HK-2 (cell line): ENCODE results near the gene GUCY2D.
A peak's percentile ranks its signal among the peaks of the same experiment; 100 is the strongest.

Experiments used
- DNase-seq: peaks from one replicate; pipeline ENCODE4 v3.0.0-alpha.2; 2018; ENCODE audit not compliant: unreplicated experiment

Gene GUCY2D

DNA sequence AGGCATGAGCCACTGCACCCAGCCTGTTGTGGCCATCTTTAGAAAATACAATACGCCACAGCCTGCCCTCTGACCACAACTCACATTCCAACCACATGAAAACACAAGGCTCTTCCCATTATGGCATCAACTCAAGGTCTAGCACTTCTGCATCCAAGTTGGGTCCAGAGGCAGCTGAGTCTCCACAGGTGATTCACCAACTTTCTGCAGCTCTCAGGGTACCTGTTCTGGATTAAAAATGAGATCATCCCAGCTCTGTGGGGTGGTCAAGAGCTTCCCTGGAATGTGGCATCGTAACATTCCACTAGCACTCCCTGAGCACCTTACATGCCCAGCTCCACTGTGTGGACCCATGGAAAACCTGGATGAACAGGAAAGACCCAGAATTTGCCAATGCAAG lies 9.9 kb upstream of the GUCY2D start:
- peak; percentile 34 for DNase-seq

DNA sequence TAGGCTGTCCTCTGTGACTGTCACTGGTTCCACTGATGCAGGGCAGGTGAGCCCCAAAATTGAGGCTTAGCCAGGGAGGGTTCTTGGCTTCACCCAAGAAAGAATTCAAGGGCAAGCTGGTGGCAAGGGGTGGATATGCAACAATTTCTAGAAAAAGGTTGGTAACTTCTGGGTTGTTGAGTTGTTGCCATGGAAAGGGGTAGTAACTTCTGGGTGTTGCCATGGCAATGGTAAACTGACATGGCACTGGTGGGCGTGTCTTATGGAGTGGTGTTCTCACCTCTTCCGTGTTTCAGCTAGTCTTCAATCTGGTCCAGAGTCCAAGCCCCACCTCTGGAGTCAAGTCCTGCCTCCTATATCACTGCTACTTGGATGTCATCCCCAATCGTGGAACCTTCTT lies 9.5 kb upstream of the GUCY2D start:
- no peak for DNase-seq

DNA sequence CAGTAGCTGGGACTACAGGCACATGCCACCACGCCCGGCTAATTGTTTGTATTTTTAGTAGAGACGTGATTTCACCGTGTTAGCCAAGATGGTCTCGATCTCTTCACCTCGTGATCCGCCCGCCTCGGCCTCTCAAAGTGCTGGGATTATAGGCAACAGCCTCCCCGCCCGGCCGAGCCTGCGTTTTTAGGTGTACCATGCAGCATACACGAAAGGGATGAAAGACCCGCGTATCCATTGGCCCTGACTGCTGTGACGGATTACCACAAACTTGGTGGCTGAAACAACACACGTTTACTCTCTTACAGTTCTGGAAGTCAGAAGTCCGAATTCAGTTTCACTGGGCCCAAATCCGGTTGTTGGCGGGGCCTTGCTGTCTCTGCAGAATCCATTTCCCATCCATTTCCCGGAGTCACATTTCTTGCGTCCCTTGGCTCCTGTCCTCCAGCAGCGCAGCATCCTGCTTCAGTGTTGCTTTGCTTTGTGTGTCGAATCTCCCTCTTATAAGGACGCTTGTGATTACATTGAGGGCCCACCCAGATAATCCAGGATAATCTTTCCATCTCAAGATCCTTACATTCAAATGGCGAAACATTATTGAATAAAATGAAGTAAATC lies 8.3 kb upstream of the GUCY2D start:
- no peak for DNase-seq

DNA sequence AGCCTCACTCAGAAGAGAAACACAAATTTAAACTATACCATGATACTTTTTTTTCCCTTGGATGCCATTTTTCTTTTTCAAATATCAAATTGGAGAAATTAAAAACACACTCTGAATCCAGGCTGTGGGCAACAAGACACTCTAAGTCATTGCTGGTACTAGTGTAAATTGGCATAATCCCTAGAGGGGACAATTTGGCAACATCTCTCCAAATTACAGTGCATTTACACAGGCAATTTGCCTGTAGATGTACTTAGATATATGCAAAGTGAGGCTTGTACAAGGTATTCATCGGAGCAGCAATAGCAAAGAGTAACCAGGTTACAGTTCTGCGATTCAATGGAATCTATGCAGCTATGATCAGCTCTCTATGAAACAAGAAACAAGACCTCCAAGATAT lies 6.7 kb upstream of the GUCY2D start:
- DNase-seq = no peak

DNA sequence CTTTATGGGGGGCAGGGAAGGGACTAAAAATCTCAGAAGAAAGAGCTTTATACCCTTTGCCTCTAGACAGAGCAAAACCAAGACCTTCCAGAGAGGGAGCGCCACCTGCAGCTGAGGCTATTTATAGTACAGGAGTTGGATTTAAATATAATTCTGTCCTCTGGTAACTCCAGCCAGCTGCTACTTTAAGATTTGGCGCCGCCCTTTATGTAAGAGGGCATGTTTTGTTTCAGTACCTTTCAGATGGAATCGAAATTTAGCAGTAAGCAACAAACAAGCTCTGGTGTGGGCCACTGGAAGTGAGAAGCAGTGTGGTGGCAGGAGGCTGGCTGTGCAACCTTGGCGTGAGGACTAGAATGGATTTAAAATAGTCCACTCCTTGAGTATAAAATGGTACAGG lies 5.2 kb upstream of the GUCY2D start:
- DNase-seq = no peak

DNA sequence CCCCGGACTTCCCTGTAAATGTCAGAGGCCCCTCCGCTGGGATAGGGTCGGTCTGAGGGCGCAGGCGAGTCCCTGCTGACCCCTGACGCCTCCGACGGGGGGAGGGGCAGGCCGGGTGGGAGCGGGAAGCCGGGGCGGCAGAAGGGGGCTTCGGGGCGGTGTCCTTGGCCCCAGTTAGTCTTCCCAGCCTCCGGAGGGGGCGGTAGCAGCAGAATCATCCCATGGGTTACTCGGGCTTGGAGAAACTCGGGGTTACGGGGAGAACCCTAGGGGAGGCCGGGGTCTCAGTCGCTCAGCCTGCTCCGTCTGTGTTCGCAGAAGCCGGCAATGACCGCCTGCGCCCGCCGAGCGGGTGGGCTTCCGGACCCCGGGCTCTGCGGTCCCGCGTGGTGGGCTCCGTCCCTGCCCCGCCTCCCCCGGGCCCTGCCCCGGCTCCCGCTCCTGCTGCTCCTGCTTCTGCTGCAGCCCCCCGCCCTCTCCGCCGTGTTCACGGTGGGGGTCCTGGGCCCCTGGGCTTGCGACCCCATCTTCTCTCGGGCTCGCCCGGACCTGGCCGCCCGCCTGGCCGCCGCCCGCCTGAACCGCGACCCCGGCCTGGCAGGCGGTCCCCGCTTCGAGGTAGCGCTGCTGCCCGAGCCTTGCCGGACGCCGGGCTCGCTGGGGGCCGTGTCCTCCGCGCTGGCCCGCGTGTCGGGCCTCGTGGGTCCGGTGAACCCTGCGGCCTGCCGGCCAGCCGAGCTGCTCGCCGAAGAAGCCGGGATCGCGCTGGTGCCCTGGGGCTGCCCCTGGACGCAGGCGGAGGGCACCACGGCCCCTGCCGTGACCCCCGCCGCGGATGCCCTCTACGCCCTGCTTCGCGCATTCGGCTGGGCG lies 542 bp downstream of the GUCY2D start:
- DNase-seq = no peak

DNA sequence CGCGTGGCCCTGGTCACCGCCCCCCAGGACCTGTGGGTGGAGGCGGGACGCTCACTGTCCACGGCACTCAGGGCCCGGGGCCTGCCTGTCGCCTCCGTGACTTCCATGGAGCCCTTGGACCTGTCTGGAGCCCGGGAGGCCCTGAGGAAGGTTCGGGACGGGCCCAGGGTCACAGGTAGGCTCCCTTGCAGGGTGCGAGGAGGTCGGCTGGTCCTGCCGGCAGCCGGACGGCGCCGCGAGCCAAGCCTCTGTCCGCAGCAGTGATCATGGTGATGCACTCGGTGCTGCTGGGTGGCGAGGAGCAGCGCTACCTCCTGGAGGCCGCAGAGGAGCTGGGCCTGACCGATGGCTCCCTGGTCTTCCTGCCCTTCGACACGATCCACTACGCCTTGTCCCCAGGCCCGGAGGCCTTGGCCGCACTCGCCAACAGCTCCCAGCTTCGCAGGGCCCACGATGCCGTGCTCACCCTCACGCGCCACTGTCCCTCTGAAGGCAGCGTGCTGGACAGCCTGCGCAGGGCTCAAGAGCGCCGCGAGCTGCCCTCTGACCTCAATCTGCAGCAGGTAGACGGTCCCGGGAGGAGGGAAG lies 1.3 kb downstream of the GUCY2D start:
- no peak for DNase-seq

DNA sequence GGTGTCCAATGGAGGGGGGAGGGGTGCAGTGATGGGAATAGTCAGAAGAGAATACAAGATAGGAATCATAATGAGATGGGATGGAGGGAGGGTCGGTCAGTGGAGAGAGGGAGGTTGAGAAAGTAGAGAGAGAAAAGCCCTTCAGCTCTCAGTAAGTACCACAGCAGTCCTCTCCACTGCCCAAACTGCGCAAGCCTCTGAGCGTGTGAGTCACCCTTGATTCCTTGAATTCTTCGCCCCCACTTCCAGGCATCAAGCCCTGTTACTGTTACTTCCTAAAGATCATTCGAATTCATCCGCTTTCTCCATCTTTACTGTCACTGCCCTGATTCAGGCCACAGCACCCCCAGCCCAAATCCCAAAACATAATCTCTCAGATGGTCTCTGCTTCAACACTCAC lies 2.5 kb downstream of the GUCY2D start:
- no peak for DNase-seq

DNA sequence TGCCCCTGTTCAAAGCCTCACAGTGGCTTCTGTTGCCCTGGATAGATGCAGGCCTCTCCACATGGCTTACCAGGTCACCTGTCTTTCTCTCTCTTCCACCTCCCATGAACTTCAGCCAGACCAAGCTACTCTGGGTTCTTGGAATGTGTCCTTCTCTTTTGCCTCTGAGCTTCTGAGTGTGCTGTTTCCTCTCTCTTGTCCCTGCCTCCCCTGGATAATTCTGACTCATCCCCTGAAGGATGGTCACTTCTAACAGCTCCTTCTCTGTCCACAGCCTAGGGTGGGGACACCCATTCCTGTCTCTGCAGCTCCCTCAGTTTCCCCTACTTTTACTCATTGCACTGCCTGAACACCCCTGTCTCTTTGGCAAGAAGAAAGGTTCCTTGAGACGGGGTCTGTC lies 2.9 kb downstream of the GUCY2D start:
- no peak for DNase-seq

DNA sequence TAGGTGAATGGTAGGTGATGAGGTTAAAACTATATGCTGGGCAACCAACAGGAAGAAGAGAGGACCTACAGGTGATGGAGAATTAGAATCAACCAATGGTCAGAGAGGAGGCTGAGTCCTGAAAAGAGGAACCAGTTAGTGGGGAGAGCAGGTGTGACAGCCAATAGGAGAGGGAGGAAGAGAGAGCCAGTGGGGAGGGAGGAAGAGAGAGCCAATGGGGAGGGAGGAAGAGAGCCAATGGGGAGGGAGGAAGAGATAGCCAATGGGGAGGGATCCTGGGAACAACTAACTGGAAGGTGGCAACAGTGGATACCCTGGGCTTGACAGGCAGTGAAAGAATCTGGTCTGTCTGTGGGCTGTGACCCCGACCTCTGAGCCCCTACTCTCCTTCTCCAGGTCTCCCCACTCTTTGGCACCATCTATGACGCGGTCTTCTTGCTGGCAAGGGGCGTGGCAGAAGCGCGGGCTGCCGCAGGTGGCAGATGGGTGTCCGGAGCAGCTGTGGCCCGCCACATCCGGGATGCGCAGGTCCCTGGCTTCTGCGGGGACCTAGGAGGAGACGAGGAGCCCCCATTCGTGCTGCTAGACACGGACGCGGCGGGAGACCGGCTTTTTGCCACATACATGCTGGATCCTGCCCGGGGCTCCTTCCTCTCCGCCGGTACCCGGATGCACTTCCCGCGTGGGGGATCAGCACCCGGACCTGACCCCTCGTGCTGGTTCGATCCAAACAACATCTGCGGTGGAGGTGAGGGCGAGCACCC lies 3.7 kb downstream of the GUCY2D start:
- DNase-seq = no peak

DNA sequence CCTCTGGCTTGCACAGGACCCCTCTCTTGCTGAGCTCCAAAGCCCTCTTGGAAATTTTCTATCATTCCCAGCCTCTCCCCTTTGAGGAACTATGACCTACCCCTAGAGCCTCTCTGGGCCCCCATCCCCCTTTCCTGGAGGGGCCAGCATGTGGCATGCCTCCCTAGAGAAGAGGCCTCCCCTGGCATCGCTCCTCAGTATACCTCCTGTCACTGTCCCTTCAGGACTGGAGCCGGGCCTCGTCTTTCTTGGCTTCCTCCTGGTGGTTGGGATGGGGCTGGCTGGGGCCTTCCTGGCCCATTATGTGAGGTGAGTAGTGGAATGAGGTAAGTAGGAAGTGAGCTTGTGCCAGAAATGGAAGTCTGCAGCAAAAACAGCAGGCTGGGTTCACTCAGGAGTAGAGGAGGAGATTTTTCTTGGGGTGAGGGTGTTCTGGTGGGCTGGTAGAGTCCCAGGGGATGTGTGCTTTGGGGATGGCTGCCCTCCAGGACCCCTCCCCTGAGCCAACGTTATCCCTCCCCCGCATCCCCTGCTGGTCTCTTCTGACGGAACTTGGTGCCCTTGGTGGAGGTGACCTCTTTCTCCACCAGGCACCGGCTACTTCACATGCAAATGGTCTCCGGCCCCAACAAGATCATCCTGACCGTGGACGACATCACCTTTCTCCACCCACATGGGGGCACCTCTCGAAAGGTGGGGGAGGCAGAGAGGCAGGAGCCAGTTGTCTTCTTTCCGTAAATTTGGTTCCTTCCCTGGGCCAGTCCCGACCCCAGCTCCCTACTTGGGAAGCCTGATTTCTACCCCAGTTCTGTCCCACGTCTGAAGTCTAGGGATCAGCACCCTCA lies 4.6 kb downstream of the GUCY2D start:
- DNase-seq = no peak

DNA sequence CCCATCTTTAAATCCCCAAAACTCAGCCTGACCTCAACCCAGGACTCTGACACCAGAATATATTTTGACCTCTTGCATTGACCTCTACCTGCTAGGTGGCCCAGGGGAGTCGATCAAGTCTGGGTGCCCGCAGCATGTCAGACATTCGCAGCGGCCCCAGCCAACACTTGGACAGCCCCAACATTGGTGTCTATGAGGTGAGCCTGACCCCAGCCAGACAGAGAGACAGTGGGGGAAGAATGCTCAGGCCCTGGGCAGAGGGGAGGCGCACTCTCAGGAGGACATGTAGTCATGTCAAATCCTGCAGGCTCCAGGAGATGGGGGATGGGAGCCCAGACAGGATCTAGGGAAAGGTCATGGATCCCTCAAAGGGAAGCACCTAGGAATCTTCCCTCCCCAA lies 5.4 kb downstream of the GUCY2D start:
- DNase-seq = no peak

DNA sequence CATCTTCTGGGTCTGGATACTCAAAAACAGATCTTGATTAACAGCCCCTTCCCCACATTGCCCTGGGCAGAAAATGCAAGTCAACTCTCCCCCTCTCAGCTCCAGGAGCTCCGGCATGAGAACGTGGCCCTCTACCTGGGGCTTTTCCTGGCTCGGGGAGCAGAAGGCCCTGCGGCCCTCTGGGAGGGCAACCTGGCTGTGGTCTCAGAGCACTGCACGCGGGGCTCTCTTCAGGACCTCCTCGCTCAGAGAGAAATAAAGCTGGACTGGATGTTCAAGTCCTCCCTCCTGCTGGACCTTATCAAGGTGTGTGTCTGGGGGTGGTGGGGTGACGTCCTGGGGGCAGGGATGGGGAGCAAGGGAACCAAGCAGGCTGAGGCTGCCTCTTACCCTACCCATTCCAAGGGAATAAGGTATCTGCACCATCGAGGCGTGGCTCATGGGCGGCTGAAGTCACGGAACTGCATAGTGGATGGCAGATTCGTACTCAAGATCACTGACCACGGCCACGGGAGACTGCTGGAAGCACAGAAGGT lies 9.7 kb downstream of the GUCY2D start:
- DNase-seq = no peak

DNA sequence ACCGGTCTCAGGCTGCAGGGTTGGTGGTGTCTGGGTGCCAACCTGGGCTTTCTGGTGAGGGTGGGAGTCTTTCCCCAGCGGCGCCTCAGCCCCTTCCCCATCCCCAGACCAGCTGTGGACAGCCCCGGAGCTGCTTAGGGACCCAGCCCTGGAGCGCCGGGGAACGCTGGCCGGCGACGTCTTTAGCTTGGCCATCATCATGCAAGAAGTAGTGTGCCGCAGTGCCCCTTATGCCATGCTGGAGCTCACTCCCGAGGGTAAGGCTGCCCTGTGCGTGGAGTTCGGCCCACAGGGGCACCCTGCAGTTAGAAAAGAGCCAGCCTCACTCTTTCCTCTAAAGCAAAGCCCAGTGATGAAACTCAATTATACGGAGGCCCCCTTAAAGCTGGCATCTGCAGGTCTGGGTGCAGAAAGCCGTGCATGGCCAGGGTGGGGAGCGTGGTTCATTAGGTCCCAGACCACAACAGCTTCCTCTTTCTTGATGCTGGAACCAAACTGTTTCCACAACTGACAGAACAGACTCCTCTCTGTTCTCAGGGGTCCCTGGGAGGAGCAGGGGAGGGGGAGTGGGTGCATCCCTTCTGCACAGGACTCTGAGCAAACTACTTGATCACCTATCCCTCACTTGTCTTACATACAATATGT lies 10.7 kb downstream of the GUCY2D start:
- no peak for DNase-seq

DNA sequence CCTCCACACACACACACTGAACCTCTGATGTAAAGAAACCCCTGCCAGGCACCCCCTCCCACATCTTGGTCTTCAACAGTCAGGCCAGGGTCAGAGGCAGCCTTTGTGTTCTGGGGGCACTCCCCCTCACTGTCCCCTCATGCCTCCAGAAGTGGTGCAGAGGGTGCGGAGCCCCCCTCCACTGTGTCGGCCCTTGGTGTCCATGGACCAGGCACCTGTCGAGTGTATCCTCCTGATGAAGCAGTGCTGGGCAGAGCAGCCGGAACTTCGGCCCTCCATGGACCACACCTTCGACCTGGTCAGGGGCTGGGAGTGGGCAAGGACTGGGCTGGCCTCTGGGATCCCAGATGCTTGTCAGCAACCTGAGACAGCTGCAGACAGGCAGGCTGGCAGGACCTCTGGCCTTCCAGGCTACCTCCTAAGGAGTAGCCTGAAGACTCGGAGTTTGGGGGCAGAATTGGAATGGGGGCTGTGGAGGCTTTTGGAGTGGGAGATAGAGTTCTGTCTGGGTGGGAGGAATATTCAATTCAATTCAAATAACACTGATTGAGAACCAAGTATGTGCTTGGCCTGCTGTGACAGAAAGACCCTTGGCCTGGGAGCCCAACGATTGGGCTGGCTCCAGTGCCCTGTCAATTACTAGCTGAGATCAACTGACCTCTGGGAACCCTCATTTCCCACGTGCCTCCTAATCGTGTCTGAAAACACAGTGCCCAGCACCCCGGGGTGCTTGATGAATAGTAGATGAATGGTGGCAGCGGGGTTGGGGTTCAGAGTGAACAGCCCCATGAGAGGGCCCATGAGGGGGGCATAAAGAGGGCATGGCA lies 11.5 kb downstream of the GUCY2D start:
- no peak for DNase-seq

DNA sequence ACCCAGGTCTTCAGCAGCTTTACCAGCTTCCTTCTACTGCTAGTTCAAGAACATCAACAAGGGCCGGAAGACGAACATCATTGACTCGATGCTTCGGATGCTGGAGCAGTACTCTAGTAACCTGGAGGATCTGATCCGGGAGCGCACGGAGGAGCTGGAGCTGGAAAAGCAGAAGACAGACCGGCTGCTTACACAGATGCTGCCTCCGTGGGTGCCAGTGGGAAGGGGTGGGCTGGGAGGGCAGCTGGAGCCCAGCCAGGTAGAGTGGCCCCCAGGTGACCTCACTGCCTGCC lies 12.1 kb downstream of the GUCY2D start:
- DNase-seq = no peak

DNA sequence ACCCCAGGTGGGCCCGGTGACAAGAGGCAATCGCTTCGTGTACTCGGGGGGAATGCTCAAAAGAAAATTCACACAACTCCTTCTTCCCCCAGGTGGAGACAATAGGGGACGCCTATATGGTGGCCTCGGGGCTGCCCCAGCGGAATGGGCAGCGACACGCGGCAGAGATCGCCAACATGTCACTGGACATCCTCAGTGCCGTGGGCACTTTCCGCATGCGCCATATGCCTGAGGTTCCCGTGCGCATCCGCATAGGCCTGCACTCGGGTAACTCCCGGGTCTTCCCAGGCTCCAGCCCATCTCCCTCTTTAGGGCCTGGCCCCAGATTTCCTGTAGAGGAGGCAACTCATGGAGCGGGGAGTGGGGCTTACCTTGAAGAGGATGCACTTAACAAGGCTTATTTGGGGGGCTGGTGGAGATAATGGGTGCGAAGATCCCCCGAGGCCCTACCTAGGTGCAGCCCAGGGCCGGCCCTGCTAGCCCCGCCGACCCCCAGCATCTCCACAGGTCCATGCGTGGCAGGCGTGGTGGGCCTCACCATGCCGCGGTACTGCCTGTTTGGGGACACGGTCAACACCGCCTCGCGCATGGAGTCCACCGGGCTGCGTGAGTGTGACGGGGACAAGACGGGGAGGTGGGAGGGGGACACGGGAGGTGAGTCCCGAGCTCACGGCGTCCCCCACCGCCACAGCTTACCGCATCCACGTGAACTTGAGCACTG lies 13.0 kb downstream of the GUCY2D start:
- DNase-seq = no peak

DNA sequence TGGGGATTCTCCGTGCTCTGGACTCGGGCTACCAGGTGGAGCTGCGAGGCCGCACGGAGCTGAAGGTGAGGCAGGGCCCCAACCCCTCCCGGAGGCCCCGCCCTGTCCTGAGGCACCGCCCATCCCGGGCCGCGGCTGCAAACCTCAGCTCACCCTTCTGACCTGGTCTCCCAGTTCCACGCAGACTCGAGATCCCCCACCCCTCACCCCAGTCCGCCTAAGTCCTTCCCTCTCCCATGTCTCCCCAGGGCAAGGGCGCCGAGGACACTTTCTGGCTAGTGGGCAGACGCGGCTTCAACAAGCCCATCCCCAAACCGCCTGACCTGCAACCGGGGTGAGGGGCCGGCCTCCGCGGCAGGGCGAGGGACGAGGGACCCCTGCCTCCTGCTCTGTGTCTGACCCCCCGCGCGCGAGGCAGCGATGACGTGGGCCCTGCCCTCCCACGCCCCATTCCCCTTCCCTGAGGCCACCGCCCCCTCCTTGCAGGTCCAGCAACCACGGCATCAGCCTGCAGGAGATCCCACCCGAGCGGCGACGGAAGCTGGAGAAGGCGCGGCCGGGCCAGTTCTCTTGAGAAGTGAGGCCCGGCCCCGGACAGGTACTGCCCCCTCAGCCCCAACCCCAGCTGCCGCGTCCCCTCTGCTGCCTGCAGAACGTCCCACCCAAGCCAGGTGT lies 13.7 kb downstream of the GUCY2D start:
- no peak for DNase-seq
